H1 (cell line): Measurements from ENCODE around the gene RAD51B.

ENCODE experiments used
- CHD1 ChIP-seq: IDR thresholded peaks from 2 replicates; pipeline ENCODE4 v1.6.1; 2012; ENCODE audit warnings: low read depth, low read length, improper control_type of control experiment
- CTCF ChIP-seq, 3 experiments: IDR thresholded peaks; 1 replicate in 2 of 3; 2 replicates in 1 of 3; pipeline versions ENCODE4 v1.5.1 to v1.6.1; 2011; ENCODE audit warnings: low read length in 3 of 3, mild to moderate bottlenecking in 3 of 3, inconsistent platforms in 2 of 3, low read depth in 1 of 3, moderate library complexity in 1 of 3; ENCODE audit not compliant: insufficient read depth in 1 of 3; ENCODE audit errors: control extremely low read depth in 1 of 3
- EZH2 ChIP-seq: fragments of 200-600 bp; sonication (generic); IDR thresholded peaks from 2 replicates; pipeline ENCODE4 v1.7.1; 2012; ENCODE audit warnings: low read depth, mild to moderate bottlenecking, moderate library complexity, low read length, inconsistent platforms; ENCODE audit not compliant: severe bottlenecking
- GABPA ChIP-seq: IDR thresholded peaks from 2 replicates; pipeline ENCODE4 v1.6.1; 2011; ENCODE audit warnings: mild to moderate bottlenecking, low read length, moderate library complexity, borderline replicate concordance; ENCODE audit not compliant: insufficient read depth
- NANOG ChIP-seq: IDR thresholded peaks from 2 replicates; pipeline ENCODE4 v1.6.1; 2011; ENCODE audit warnings: low read length, low read depth, mild to moderate bottlenecking, inconsistent platforms; ENCODE audit not compliant: insufficient read depth, poor library complexity, severe bottlenecking
- POLR2A ChIP-seq, 2 experiments: IDR thresholded peaks; 1 replicate in 1 of 2; 2 replicates in 1 of 2; pipeline ENCODE4 v1.6.1; 2011; ENCODE audit warnings: low read depth in 2 of 2, low read length in 2 of 2, mild to moderate bottlenecking in 2 of 2; ENCODE audit errors: control extremely low read depth in 1 of 2
- TEAD4 ChIP-seq: IDR thresholded peaks from 2 replicates; pipeline ENCODE4 v1.6.1; 2012; ENCODE audit warnings: low read depth, low read length, inconsistent platforms, mixed read lengths
- USF2 ChIP-seq: IDR thresholded peaks from 2 replicates; pipeline ENCODE4 v1.6.1; 2011; ENCODE audit warnings: low read length, improper control_type of control experiment
- YY1 ChIP-seq: IDR thresholded peaks from 2 replicates; pipeline ENCODE4 v1.6.1; 2011; ENCODE audit warnings: low read depth, mild to moderate bottlenecking, low read length
- ZNF274 ChIP-seq: IDR thresholded peaks from 2 replicates; pipeline ENCODE4 v1.7.0; 2012; ENCODE audit warnings: low read length, borderline replicate concordance; ENCODE audit errors: extremely low read depth
- TF ChIP-seq, protein P1 (sequence below): IDR thresholded peaks from 2 replicates; pipeline ENCODE4 v1.6.1; 2012; ENCODE audit warnings: inconsistent platforms

DNA sequence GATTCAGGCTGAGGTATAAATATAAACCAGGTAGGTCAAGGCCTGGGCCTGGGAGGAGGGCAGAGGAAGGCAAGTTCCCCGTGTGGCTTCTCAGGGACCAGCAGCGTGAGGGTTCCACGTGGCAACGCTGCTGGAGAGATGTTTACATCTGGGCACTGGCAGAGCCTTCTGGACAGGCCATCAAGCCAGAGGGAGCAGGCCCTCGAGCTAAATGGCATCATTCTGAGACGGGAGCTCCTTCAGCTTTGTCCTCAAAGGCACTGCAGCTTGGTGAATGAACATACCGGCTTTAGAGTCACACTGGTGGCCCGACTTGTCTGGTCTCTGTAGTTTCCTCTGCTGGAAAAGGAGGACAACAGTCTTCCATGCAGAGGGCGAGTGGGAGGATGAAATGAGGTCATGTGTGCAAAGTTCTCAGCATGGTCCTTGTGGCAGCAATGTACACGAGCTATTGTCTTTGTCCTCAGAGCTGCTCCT is 742.0 kb downstream of the RAD51B start:
- TF ChIP-seq USF2 (no peak), NANOG (no peak), YY1 (no peak), ZNF274 (no peak), POLR2A (IDR thresholded peaks at IDR 0.05; ENCODE audit: control extremely low read depth in 1 of 2, low read depth in 2 of 2, low read length in 2 of 2) (no peak), CHD1 (no peak), CTCF (IDR thresholded peaks at IDR 0.05; ENCODE audit: control extremely low read depth in 1 of 3, insufficient read depth in 1 of 3, low read depth in 1 of 3, low read length in 3 of 3) (no peak), EZH2 (no peak), GABPA (no peak), TEAD4 (no peak)
- TF ChIP-seq, protein P1, sequence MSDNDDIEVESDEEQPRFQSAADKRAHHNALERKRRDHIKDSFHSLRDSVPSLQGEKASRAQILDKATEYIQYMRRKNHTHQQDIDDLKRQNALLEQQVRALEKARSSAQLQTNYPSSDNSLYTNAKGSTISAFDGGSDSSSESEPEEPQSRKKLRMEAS = no peak
